ENCODE measurements around the gene SLC12A1. TPM values are rescaled to one million over a fixed set of nuclear protein-coding genes. Genes with fewer than 3 reads are reported as not detected.

Gene SLC12A1
- total RNA-seq, 1 donor from 2014 or later = not detected

DNA sequence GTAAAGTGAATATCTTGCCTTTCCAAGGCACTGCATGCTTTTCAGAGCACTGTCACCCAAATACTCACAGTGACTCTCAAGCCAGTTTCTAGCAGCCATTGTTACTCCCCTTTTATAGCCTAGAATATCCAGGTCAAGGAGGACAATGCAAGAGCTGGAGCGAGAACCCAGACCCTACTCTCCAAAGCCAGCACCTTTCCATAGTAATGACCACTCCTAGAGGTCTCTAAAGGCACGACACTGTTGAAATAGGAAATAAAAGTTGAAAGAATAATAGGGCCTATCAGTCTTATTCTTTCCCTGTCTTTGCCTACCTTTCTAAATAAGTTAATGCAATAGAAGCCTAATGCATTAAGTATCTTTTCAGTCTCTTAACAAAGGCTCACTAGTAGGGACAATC, 91.6 kb downstream of the SLC12A1 start:
- TF ChIP-seq, protein P1, sequence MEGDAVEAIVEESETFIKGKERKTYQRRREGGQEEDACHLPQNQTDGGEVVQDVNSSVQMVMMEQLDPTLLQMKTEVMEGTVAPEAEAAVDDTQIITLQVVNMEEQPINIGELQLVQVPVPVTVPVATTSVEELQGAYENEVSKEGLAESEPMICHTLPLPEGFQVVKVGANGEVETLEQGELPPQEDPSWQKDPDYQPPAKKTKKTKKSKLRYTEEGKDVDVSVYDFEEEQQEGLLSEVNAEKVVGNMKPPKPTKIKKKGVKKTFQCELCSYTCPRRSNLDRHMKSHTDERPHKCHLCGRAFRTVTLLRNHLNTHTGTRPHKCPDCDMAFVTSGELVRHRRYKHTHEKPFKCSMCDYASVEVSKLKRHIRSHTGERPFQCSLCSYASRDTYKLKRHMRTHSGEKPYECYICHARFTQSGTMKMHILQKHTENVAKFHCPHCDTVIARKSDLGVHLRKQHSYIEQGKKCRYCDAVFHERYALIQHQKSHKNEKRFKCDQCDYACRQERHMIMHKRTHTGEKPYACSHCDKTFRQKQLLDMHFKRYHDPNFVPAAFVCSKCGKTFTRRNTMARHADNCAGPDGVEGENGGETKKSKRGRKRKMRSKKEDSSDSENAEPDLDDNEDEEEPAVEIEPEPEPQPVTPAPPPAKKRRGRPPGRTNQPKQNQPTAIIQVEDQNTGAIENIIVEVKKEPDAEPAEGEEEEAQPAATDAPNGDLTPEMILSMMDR (IDR thresholded peaks at IDR 0.05) = no peak
- Mint-ChIP-seq H3K9me3 (ENCODE audit: low read depth) (no peaks in the 10 kb centered on the region), H3K36me3 (ENCODE audit: low read depth) (no peaks in the 10 kb centered on the region), H3K4me3 (ENCODE audit: unreplicated experiment) (no peak overlapping the region), H3K4me1 (ENCODE audit: low read depth) (no peaks in the 10 kb centered on the region), H3K27ac (ENCODE audit: unreplicated experiment) (no peak overlapping the region), H3K27me3 (ENCODE audit: low read depth) (peaks cover 6% of the 10 kb centered on the region)
- no peak for DNase-seq (ENCODE audit: low spot score)

DNA sequence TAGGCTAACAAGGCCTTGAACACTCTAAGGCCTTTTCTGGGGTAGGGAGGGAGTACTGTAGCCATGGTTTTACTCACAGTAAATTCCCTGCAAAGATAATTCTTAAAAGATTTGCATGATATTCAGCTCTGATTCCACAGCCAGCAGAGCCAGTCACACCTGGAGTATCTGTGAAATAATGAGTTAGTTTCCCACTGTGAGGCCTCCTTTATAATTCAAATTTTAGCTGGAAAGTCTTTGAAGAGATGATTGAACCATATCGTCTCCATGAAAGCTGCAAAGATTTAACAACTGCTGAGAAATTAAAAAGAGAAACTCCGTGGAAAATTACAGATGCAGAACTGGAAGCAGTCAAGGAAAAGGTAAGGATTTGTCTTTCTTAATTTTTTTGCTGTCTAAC, 92.8 kb downstream of the SLC12A1 start:
- TF ChIP-seq, protein P1 (IDR thresholded peaks at IDR 0.05) = no peak
- Mint-ChIP-seq H3K9me3 (ENCODE audit: low read depth) (no peaks in the 10 kb centered on the region), H3K36me3 (ENCODE audit: low read depth) (no peaks in the 10 kb centered on the region), H3K27me3 (ENCODE audit: low read depth) (peaks cover 6% of the 10 kb centered on the region), H3K4me3 (ENCODE audit: unreplicated experiment) (no peak overlapping the region), H3K27ac (ENCODE audit: unreplicated experiment) (no peak overlapping the region), H3K4me1 (ENCODE audit: low read depth) (no peaks in the 10 kb centered on the region)
- DNase-seq (ENCODE audit: low spot score) = no peak

DNA sequence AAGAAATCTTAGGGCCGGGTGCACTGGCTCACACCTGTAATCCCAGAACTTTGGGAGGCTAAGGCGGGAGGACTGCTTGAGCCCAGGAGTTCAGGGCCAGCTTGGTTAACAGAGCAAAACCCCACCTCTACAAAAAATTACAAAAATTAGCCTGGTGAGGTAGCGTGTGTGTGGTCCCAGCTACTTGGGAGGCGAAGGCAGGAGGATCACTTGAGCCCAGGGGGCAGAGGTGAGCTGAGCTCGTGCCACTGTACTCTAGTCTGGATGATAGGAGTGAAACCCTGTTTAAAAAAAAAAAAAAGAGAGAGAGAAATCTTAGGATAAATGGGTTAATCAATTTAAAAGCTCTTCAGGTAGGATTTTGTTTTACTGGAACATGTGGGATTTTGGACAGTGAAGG, 93.9 kb downstream of the SLC12A1 start:
- TF ChIP-seq, protein P1 (IDR thresholded peaks at IDR 0.05) = no peak
- Mint-ChIP-seq H3K4me3 (ENCODE audit: unreplicated experiment) (no peak overlapping the region), H3K9me3 (ENCODE audit: low read depth) (no peaks in the 10 kb centered on the region), H3K27me3 (ENCODE audit: low read depth) (peaks cover 6% of the 10 kb centered on the region), H3K4me1 (ENCODE audit: low read depth) (no peaks in the 10 kb centered on the region), H3K27ac (ENCODE audit: unreplicated experiment) (no peak overlapping the region), H3K36me3 (ENCODE audit: low read depth) (no peaks in the 10 kb centered on the region)
- DNase-seq (ENCODE audit: low spot score) = no peak

DNA sequence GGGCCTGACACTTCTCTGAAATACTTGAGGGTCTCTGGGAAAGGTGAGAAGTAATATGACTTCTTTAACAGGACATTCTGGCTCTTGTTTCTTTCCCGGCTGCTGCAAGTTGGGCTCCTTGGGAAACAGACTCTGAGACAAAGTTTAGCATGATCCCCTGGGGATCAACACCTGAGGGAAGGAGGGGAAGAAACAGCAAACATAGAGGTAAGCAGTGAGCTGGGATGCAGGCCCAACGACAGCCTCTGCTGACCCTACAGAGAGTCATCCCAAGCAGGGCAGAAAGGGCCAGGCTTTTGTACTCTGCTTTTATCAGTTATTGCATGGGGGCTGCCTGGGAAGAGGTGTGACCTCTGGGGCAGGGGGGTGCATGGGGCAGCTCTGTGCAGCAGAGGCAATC, 98.3 kb downstream of the SLC12A1 start:
- H3K36me3 Mint-ChIP-seq (ENCODE audit: low read depth) = no peaks in the 10 kb centered on the region
- H3K9me3 Mint-ChIP-seq (ENCODE audit: low read depth) = no peaks in the 10 kb centered on the region
- no peak for DNase-seq (ENCODE audit: low spot score)
- H3K4me1 Mint-ChIP-seq (ENCODE audit: low read depth) = no peaks in the 10 kb centered on the region
- no peak overlapping the region for H3K27ac Mint-ChIP-seq (ENCODE audit: unreplicated experiment)
- peaks cover 2% of the 10 kb centered on the region for H3K27me3 Mint-ChIP-seq (ENCODE audit: low read depth)
- TF ChIP-seq, protein P1 (IDR thresholded peaks at IDR 0.05) = no peak
- H3K4me3 Mint-ChIP-seq (ENCODE audit: unreplicated experiment) = no peak overlapping the region

DNA sequence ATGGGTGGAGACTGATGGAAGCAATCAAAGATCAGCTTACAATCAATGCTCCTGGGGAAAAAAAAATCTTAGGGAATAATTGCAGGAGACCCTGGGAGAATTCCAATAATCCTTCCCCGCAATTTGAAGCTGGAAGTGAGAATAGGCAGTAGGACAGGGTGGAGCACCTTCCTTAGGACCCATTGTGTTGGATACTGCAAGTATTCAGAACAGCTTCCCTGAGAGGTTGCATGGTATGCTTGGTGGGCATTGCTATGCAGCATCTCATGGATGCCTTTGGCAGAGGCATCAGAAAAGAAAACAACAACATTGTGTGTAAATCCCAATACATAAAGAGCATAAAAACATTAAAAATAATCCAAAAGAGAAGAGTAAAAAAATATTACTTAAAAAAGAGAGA, 100.5 kb downstream of the SLC12A1 start:
- TF ChIP-seq, protein P1 (IDR thresholded peaks at IDR 0.05) = no peak
- DNase-seq (ENCODE audit: low spot score) = no peak
- no peaks in the 10 kb centered on the region for H3K9me3 Mint-ChIP-seq (ENCODE audit: low read depth)
- no peak overlapping the region for H3K27ac Mint-ChIP-seq (ENCODE audit: unreplicated experiment)
- no peaks in the 10 kb centered on the region for H3K4me1 Mint-ChIP-seq (ENCODE audit: low read depth)
- H3K4me3 Mint-ChIP-seq (ENCODE audit: unreplicated experiment) = no peak overlapping the region
- no peaks in the 10 kb centered on the region for H3K27me3 Mint-ChIP-seq (ENCODE audit: low read depth)
- no peaks in the 10 kb centered on the region for H3K36me3 Mint-ChIP-seq (ENCODE audit: low read depth)

Data from chondrocyte (in vitro differentiated cells).